NCI-H774 (cell line): Measurements from ENCODE around the gene SASH1.

ENCODE experiments used
- DNase-seq: peaks from one replicate; lab custom pipeline; 2025; lab: John Stamatoyannopoulos, UW

SASH1 gene

DNA sequence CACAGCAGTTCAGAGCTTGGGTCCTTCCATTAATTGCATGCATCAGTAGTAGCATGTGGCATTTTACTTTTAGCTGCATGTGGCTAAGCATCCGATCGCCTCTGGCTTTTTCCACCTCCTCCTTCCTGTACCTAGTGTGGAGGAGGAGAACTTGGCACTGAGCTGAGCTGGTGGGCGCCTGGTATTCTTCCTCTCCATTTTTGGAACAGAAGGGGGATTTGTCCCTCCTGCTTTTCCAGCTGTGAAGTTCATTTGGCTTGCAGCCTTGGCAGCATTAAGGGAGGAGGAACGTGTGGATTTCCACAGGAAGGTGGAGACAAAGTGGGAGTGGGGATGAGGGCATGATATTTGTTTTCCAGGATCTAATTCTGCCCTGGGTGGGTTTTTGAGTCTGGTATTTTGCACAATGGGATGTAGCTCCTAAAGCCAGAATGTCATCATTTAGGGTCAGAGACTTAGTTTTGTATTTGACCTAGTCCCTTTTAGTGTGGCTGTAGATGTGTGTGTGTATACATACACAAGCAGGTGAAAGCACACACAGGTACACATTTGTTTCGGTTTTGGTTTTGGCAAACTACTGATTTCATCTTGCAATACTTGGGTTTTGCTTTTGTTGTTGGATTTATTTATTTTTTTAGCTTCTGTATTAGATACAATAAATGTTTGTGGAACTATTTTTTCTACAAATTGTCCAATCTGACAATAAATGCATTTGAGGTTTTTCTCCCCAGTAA lies 90.0 kb downstream of the SASH1 start:
- no peak for DNase-seq

DNA sequence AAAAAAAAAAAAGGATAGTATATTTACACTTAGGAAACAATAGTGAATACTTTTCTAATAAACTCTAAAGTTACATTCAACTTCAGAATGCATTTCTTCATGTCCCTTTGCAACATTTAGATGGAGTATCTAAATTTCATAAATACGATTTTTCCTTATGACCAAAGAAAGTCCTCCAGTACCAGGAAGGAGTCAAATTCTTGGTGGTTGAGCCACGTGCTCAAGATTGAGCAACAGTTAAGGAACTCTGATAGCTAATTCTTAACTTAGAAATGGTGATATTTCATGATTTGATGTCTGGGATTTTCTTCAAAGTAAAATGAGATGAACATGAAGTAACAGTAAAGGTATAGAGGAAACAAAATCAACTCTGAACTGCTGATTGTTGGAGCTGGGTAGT lies 92.7 kb downstream of the SASH1 start:
- DNase-seq = no peak

- DNase-seq = no peak
Observed at GRCh38 chr6:148436466-148436865, 93.8 kb downstream of the SASH1 start.

- no peak for DNase-seq
Observed at GRCh38 chr6:148438632-148439031, 96.0 kb downstream of the SASH1 start.

DNA sequence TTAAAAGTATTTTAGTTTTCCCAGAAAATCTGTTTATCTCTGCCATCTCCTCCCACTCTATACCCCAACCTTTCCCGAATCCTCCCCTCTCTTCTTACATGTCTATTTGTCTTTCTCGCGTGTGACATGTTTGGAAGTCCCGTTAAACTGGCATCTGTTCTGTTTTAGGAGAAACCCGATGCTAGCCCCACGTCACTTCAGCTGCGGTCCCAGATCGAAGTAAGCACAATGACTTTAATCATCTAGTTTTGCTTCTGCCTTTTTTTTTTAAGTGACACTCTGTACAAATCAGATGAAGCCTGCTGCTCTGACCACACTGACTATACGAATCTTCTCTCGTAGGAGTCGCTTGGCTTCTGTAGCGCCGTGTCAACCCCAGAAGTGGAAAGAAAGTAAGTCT lies 97.4 kb downstream of the SASH1 start:
- no peak for DNase-seq

- no peak for DNase-seq
Observed at GRCh38 chr6:148440877-148441453, 98.3 kb downstream of the SASH1 start.

GRCh38 chr6:148441454-148441911 lies 98.8 kb downstream of the SASH1 start:
- DNase-seq = no peak

- DNase-seq = no peak
Observed at GRCh38 chr6:148443798-148444560, 101.3 kb downstream of the SASH1 start.

GRCh38 chr6:148445116-148445515 lies 102.5 kb downstream of the SASH1 start:
- DNase-seq = no peak

DNA sequence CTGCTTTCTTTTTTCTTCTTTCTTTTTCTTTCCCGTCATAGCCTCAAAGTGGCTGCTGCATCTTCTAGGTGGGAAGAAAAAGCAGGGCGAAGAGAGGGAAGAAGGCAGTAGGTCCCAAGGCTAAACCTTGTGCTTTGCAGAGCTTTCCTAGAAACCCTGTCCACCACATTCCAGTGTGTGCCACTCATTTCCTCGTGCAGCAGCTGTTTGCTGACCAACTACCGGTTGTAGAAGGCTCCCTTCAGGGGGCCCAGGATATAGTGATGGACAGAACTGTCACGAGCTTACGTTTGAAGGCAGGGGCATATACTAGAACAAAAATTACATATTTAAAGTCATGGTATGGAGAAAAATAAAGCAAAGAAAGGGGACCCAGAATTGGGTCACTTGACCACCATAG lies 103.0 kb downstream of the SASH1 start:
- no peak for DNase-seq

GRCh38 chr6:148446681-148447080 lies 104.0 kb downstream of the SASH1 start:
- DNase-seq = no peak

GRCh38 chr6:148447521-148448230 lies 105.0 kb downstream of the SASH1 start:
- no peak for DNase-seq

DNA sequence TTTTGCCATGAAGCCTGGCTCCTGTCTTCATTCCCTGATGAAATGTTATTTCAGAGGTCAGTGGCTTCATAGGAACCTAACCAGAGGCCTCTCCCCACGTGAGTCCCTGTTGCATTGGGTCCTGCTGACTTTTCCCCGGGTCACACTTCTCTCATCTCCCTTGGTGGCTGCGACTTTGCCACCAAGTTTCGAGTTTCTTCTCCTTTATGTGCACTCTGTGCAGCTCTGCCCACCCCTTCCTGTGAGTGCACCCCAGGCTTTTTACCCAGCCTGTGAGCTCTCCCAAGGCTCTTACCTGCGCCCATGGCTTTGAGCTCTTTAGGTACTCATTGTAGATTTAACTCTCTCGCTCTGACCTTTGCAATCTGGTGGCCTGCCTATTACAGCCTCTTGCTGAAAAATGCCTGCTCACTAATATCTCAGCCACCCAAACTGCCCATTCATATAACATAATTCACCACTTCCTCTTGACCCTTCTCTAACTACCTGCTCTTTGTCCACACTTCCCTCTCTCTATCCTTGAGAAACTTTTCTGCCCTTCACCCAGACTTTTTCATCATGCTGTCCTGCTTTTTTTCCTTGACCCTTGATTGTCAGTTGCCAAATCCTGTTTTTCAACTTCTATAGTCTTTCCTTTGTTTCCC lies 105.9 kb downstream of the SASH1 start:
- DNase-seq = no peak

- DNase-seq = no peak
Observed at GRCh38 chr6:148450866-148451265, 108.2 kb downstream of the SASH1 start.

GRCh38 chr6:148451690-148452089 lies 109.1 kb downstream of the SASH1 start:
- no peak for DNase-seq

DNA sequence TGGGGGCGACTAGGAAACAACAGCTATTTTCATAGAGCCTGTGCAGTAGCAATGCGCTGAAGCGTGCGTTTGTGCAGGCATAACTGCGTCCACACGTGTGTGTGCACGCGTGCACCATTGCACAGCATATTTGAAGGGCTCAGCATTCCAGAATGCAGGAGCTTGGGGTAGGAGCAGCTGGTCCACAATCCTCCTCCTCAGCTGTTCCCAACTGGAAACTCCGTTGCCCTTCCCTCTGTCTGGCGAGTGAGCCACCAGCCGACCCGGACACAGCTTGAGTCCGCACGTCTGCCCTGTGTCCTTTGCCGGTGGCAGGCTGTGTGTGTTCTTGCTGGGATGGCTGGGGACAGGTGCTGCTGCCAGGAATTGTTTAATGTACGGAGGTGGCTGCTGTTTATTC lies 110.2 kb downstream of the SASH1 start:
- DNase-seq = no peak

- no peak for DNase-seq
Observed at GRCh38 chr6:148453906-148454305, 111.3 kb downstream of the SASH1 start.

DNA sequence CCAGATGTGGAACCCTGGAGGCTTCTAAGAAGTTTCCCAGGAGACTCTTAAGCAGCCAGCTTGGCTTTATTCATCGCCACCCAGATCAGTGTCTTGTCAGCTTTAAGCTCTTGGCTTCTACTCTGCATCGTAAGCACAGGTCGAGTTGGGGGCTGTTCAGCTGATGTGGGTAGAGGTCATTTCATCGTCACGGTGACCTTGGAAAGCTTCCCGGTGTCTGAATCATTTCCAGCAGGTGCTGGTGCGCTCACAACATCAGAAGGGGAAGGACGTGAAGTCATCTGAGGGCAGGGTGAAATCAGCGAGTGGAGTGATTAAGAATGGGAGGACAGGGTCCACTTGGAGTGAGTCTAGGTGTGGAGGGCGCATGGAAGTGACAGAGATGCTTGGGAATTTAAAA lies 112.6 kb downstream of the SASH1 start:
- DNase-seq = no peak

GRCh38 chr6:148455674-148456558 lies 113.3 kb downstream of the SASH1 start:
- no peak for DNase-seq

GRCh38 chr6:148457137-148457842 lies 114.7 kb downstream of the SASH1 start:
- DNase-seq = no peak

DNA sequence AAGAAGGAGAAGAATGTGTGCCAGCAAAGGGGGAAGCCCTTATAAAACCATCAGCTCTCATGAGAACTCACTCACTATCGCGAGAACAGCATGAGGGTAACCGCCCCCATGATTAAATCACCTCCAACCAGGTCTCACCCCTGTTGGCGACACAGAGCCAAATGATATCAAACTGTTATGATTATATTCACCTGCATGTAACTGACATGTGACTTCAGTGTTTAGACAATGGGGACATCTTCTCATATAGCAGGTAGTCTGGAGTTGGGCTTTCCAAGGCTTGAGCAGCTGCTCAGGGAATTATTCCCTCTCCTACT lies 115.2 kb downstream of the SASH1 start:
- no peak for DNase-seq
